WERI-Rb-1 (cell line): ENCODE results near the gene NUTM1.
"Not testable (repeated sequence)": the region's sequence is repeated elsewhere in the genome, so short reads cannot be mapped to it uniquely, and the experiment has no call there.

ENCODE experiments used
- DNase-seq: peaks from one replicate; pipeline ENCODE4 v3.0.0-alpha.2; 2020
- H3K27ac ChIP-seq: fragments of 250-450 bp; sonication (Bioruptor Pico); 2 replicates; pipeline ENCODE4 v1.5.1; 2020; ENCODE audit warnings: mild to moderate bottlenecking, moderate library complexity
- H3K27me3 ChIP-seq: fragments of 250-450 bp; sonication (Bioruptor Pico); 2 replicates; pipeline ENCODE4 v1.5.1; 2021; ENCODE audit warnings: mild to moderate bottlenecking, low read depth, moderate library complexity; ENCODE audit not compliant: insufficient read depth, severe bottlenecking
- H3K36me3 ChIP-seq: fragments of 250-450 bp; sonication (Bioruptor Pico); 2 replicates; pipeline ENCODE4 v1.5.1; 2020; ENCODE audit warnings: mild to moderate bottlenecking, moderate library complexity
- H3K4me3 ChIP-seq: 2 replicates; pipeline ENCODE4 v1.5.1; 2011; ENCODE audit warnings: low read depth, mild to moderate bottlenecking, control low read depth, low read length
- H3K9me3 ChIP-seq: fragments of 250-450 bp; sonication (Bioruptor Pico); 2 replicates; pipeline ENCODE4 v1.5.1; 2021; ENCODE audit warnings: mild to moderate bottlenecking, moderate library complexity; ENCODE audit not compliant: severe bottlenecking
- CTCF ChIP-seq: IDR thresholded peaks from 2 replicates; pipeline ENCODE4 v1.5.1; 2011; ENCODE audit warnings: low read depth, mild to moderate bottlenecking, control low read depth, inconsistent platforms, low read length

Gene NUTM1

GRCh38 chr15:34370643-34371042 lies 27.5 kb downstream of the NUTM1 start:
- H3K9me3 ChIP-seq: no peaks in the 10 kb centered on the region
- H3K36me3 ChIP-seq: no peaks in the 10 kb centered on the region
- DNase-seq: no peak
- H3K27ac ChIP-seq: no peak overlapping the region
- H3K27me3 ChIP-seq: no peaks in the 10 kb centered on the region
- no peak overlapping the region for H3K4me3 ChIP-seq
- no peak for TF ChIP-seq CTCF

GRCh38 chr15:34373951-34374350 lies 30.8 kb downstream of the NUTM1 start:
- TF ChIP-seq CTCF: no peak

GRCh38 chr15:34374816-34375215 lies 31.7 kb downstream of the NUTM1 start:
- no peak overlapping the region for H3K27ac ChIP-seq

More at GRCh38 chr15:34373951-34374350, 30.8 kb downstream of the NUTM1 start:
- no peak overlapping the region for H3K27ac ChIP-seq
- H3K4me3 ChIP-seq: no peak overlapping the region
- DNase-seq: no peak
- no peaks in the 10 kb centered on the region for H3K36me3 ChIP-seq
- H3K27me3 ChIP-seq: no peaks in the 10 kb centered on the region
- no peaks in the 10 kb centered on the region for H3K9me3 ChIP-seq

GRCh38 chr15:34375541-34375940 lies 32.4 kb downstream of the NUTM1 start:
- not testable (repeated sequence) for H3K36me3 ChIP-seq, DNase-seq, H3K9me3 ChIP-seq, H3K27ac ChIP-seq, H3K4me3 ChIP-seq, H3K27me3 ChIP-seq

More at GRCh38 chr15:34374816-34375215, 31.7 kb downstream of the NUTM1 start:
- H3K27me3 ChIP-seq: no peaks in the 10 kb centered on the region
- H3K36me3 ChIP-seq: no peaks in the 10 kb centered on the region
- no peak for TF ChIP-seq CTCF
- DNase-seq: no peak
- H3K4me3 ChIP-seq: no peak overlapping the region
- no peaks in the 10 kb centered on the region for H3K9me3 ChIP-seq

- H3K27ac ChIP-seq: no peak overlapping the region
- H3K9me3 ChIP-seq: no peaks in the 10 kb centered on the region
- H3K36me3 ChIP-seq: no peaks in the 10 kb centered on the region
- DNase-seq: no peak
- no peak overlapping the region for H3K4me3 ChIP-seq
- no peak for TF ChIP-seq CTCF
- no peaks in the 10 kb centered on the region for H3K27me3 ChIP-seq
Measured at GRCh38 chr15:34376856-34377255, 33.7 kb downstream of the NUTM1 start.

- not testable (repeated sequence) for H3K27me3 ChIP-seq, H3K9me3 ChIP-seq, DNase-seq, H3K27ac ChIP-seq, H3K36me3 ChIP-seq, H3K4me3 ChIP-seq
Measured at GRCh38 chr15:34380491-34380890, 37.4 kb downstream of the NUTM1 start.

GRCh38 chr15:34381829-34382521 lies 38.9 kb downstream of the NUTM1 start:
- not testable (repeated sequence) for H3K27me3 ChIP-seq

GRCh38 chr15:34389594-34390086 lies 46.5 kb downstream of the NUTM1 start:
- H3K36me3 ChIP-seq, H3K4me3 ChIP-seq, H3K27ac ChIP-seq, DNase-seq, H3K9me3 ChIP-seq, H3K27me3 ChIP-seq: not testable (repeated sequence)

More at GRCh38 chr15:34381829-34382521, 38.9 kb downstream of the NUTM1 start:
- H3K36me3 ChIP-seq, H3K9me3 ChIP-seq, H3K4me3 ChIP-seq, DNase-seq, H3K27ac ChIP-seq: not testable (repeated sequence)

- DNase-seq, H3K4me3 ChIP-seq, H3K27me3 ChIP-seq, H3K36me3 ChIP-seq, H3K27ac ChIP-seq, H3K9me3 ChIP-seq: not testable (repeated sequence)
Measured at GRCh38 chr15:34392981-34393380, 49.9 kb downstream of the NUTM1 start.

- not testable (repeated sequence) for DNase-seq, H3K27me3 ChIP-seq, H3K27ac ChIP-seq, H3K4me3 ChIP-seq, H3K9me3 ChIP-seq, H3K36me3 ChIP-seq
Measured at GRCh38 chr15:34397637-34398259, 54.6 kb downstream of the NUTM1 start.
